Mammary epithelial cell (primary cell): Measurements from ENCODE around the gene FAT1.

Experiments
- EZH2 ChIP-seq: IDR thresholded peaks from 2 replicates; pipeline ENCODE4 v1.6.1; 2012; ENCODE audit warnings: low read length, inconsistent platforms, borderline replicate concordance
- TF ChIP-seq, protein P1 (sequence below), 2 donors: IDR thresholded peaks in 1 of 2; conservative IDR thresholded peaks in 1 of 2; 2 replicates each; pipeline ENCODE4 v1.5.1; 2011 to 2012; ENCODE audit warnings: inconsistent platforms in 2 of 2, low read length in 2 of 2, mild to moderate bottlenecking in 2 of 2, control low read depth in 1 of 2, low read depth in 1 of 2; ENCODE audit not compliant: insufficient read depth in 1 of 2; ENCODE audit errors: extremely low read depth in 1 of 2

DNA sequence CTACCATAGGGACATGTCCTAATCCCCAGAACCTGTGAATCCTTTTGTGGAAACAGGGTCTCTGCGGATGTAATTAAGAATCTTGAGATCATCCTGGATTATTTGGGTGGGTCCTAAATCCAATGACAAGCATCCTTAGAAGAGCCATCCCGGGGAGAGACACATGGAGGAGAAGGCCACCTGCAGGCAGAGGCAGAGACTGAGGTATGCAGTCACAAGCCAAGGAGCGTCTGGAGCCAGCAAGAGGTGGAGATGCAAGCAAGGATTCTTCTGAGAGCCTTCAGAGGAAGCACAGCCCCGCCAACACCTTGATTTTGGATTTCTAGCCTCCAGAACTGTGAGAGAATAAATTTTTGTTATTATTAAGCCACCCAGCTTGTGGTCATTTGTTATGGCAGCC is 13.8 kb upstream of the FAT1 start:
- TF ChIP-seq, protein P1, sequence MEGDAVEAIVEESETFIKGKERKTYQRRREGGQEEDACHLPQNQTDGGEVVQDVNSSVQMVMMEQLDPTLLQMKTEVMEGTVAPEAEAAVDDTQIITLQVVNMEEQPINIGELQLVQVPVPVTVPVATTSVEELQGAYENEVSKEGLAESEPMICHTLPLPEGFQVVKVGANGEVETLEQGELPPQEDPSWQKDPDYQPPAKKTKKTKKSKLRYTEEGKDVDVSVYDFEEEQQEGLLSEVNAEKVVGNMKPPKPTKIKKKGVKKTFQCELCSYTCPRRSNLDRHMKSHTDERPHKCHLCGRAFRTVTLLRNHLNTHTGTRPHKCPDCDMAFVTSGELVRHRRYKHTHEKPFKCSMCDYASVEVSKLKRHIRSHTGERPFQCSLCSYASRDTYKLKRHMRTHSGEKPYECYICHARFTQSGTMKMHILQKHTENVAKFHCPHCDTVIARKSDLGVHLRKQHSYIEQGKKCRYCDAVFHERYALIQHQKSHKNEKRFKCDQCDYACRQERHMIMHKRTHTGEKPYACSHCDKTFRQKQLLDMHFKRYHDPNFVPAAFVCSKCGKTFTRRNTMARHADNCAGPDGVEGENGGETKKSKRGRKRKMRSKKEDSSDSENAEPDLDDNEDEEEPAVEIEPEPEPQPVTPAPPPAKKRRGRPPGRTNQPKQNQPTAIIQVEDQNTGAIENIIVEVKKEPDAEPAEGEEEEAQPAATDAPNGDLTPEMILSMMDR (conservative IDR thresholded peaks at IDR 0.05 in 1 of 2, IDR thresholded peaks at IDR 0.05 in 1 of 2; ENCODE audit: extremely low read depth in 1 of 2, insufficient read depth in 1 of 2, low read depth in 1 of 2, low read length in 2 of 2): no peak
- TF ChIP-seq EZH2: no peak
